Ishikawa (cell line): ENCODE measurements around the gene DDB1.

ENCODE experiments used
- EP300 ChIP-seq: IDR thresholded peaks from 2 replicates; pipeline ENCODE4 v1.6.1; 2012; ENCODE audit warnings: borderline replicate concordance
- YY1 ChIP-seq: IDR thresholded peaks from 2 replicates; pipeline ENCODE4 v1.6.1; 2012; ENCODE audit warnings: low read depth

DNA sequence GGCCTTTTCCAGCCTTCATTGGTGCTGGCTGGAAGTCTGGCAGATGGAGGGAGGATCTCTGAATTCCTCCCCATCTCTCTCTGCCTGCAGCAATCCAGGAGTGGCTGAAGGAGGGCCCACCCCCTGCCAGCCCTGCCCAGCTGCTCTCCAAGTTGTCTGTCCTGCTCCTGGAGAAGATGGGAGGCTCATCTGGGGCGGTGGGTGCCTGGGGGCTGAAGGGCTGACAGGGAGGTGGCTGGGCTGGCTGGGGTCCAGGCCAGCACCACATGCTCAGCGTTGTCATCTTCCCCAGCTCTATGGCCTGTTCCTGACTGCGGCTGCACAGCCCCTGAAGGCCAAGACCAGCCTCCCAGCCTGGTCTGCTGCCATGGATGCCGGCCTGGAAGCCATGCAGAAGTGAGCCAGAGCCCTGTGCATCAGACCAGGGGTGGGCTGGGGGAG, 12.3 kb upstream of the DDB1 start:
- TF ChIP-seq EP300 (no peak), YY1 (no peak)
